ENCODE data around the gene CCT6B.

CCT6B gene

DNA sequence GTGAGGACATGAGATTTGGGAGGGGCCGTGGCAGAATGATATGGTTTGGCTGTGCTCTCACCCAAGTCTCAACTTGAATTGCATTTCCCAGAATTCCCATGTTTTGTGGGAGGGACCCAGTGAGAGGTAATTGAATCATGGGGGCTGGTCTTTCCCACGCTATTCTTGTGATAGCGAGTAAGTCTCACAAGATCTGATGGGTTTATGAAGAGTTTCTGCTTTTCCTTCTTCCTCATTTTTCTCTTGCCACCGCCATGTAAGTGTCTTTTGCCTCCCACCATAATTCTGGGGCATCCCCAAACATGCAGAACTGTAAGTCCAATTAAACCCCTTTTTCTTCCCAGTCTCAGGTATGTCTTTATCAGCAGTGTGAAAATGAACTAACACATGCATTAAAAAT is 40.6 kb downstream of the CCT6B start:
- Histone ChIP-seq H3K4me1 (ENCODE audit: insufficient read depth, low read length, poor library complexity, severe bottlenecking) (no peaks in the 10 kb centered on the region), H3K9me3 (ENCODE audit: insufficient read depth, low read depth, low read length) (no peaks in the 10 kb centered on the region), H4K20me1 (ENCODE audit: insufficient read depth, low read length, poor library complexity, severe bottlenecking) (no peaks in the 10 kb centered on the region), H3F3A (ENCODE audit: low read depth) (no peaks in the 10 kb centered on the region), H3K4me3 (ENCODE audit: low read length, poor library complexity, severe bottlenecking) (no peak overlapping the region), H2AFZ (ENCODE audit: low read length) (no peak overlapping the region), H3K36me3 (ENCODE audit: insufficient read depth, low read length) (no peaks in the 10 kb centered on the region), H3K4me2 (ENCODE audit: low read depth, low read length, poor library complexity, severe bottlenecking) (no peak overlapping the region), H3K9me2 (replicated peaks; ENCODE audit: low read depth, low read length) (no peaks in the 10 kb centered on the region), H3K27me3 (ENCODE audit: insufficient read depth, low read length, poor library complexity, severe bottlenecking) (no peaks in the 10 kb centered on the region), H3K79me2 (ENCODE audit: insufficient read depth, low read length) (no peaks in the 10 kb centered on the region), H3K9ac (ENCODE audit: low read depth, low read length, poor library complexity, severe bottlenecking) (no peak overlapping the region)
- TF ChIP-seq CTCF (conservative IDR thresholded peaks at IDR 0.05; ENCODE audit: low read length), result no peak
- no peak for TF ChIP-seq EZH2phosphoT487 (IDR thresholded peaks at IDR 0.05; ENCODE audit: borderline replicate concordance)

- H3K4me1 ChIP-seq (ENCODE audit: insufficient read depth, low read length, poor library complexity, severe bottlenecking), result no peaks in the 10 kb centered on the region
- no peaks in the 10 kb centered on the region for H3K9me2 ChIP-seq (replicated peaks; ENCODE audit: low read depth, low read length)
- TF ChIP-seq CTCF (conservative IDR thresholded peaks at IDR 0.05; ENCODE audit: low read length), result no peak
- H3K79me2 ChIP-seq (ENCODE audit: insufficient read depth, low read length), result no peaks in the 10 kb centered on the region
- no peaks in the 10 kb centered on the region for H3K9me3 ChIP-seq (ENCODE audit: insufficient read depth, low read depth, low read length)
- H4K20me1 ChIP-seq (ENCODE audit: insufficient read depth, low read length, poor library complexity, severe bottlenecking), result no peaks in the 10 kb centered on the region
- H3K4me2 ChIP-seq (ENCODE audit: low read depth, low read length, poor library complexity, severe bottlenecking), result no peak overlapping the region
- H3F3A ChIP-seq (ENCODE audit: low read depth), result no peaks in the 10 kb centered on the region
- H3K4me3 ChIP-seq (ENCODE audit: low read length, poor library complexity, severe bottlenecking), result no peak overlapping the region
- no peaks in the 10 kb centered on the region for H3K36me3 ChIP-seq (ENCODE audit: insufficient read depth, low read length)
- H3K27me3 ChIP-seq (ENCODE audit: insufficient read depth, low read length, poor library complexity, severe bottlenecking), result no peaks in the 10 kb centered on the region
- H2AFZ ChIP-seq (ENCODE audit: low read length), result no peak overlapping the region
- H3K9ac ChIP-seq (ENCODE audit: low read depth, low read length, poor library complexity, severe bottlenecking), result no peak overlapping the region
Observed at GRCh38 chr17:34917381-34917780, 43.9 kb downstream of the CCT6B start.

DNA sequence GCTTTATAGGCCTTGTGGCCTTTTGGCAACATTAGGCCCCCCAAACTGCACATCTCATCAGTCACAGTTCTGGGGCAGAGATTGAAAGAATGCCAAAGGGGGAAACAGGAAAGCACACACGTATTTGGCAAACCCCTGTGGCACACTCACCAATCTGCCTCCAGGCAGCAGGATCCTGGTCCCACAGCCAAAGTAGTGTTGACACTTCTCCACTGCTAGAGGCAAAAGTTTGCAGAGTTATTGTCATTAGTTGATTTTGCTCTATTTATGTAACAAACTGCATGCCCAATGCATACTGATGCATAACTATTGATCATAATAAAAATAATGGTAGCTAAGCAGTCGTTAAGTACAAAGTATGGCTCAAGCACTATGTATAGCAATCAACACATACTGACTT is 45.1 kb downstream of the CCT6B start:
- no peak overlapping the region for H3K4me3 ChIP-seq (ENCODE audit: low read length, poor library complexity, severe bottlenecking)
- H3K9me2 ChIP-seq (replicated peaks; ENCODE audit: low read depth, low read length), result no peaks in the 10 kb centered on the region
- H3K4me1 ChIP-seq (ENCODE audit: insufficient read depth, low read length, poor library complexity, severe bottlenecking), result no peaks in the 10 kb centered on the region
- no peak overlapping the region for H3K9ac ChIP-seq (ENCODE audit: low read depth, low read length, poor library complexity, severe bottlenecking)
- H3K79me2 ChIP-seq (ENCODE audit: insufficient read depth, low read length), result no peaks in the 10 kb centered on the region
- H3K36me3 ChIP-seq (ENCODE audit: insufficient read depth, low read length), result no peaks in the 10 kb centered on the region
- no peaks in the 10 kb centered on the region for H3K27me3 ChIP-seq (ENCODE audit: insufficient read depth, low read length, poor library complexity, severe bottlenecking)
- no peak overlapping the region for H2AFZ ChIP-seq (ENCODE audit: low read length)
- H3F3A ChIP-seq (ENCODE audit: low read depth), result no peaks in the 10 kb centered on the region
- TF ChIP-seq EZH2phosphoT487 (IDR thresholded peaks at IDR 0.05; ENCODE audit: borderline replicate concordance), result no peak
- no peak for TF ChIP-seq CTCF (conservative IDR thresholded peaks at IDR 0.05; ENCODE audit: low read length)
- H3K9me3 ChIP-seq (ENCODE audit: insufficient read depth, low read depth, low read length), result no peaks in the 10 kb centered on the region
- no peak overlapping the region for H3K4me2 ChIP-seq (ENCODE audit: low read depth, low read length, poor library complexity, severe bottlenecking)
- no peaks in the 10 kb centered on the region for H4K20me1 ChIP-seq (ENCODE audit: insufficient read depth, low read length, poor library complexity, severe bottlenecking)
